ENCODE data around the gene STRIP2. TPM values are rescaled to one million over a fixed set of nuclear protein-coding genes. Genes with fewer than 3 reads are reported as not detected.

Gene STRIP2
- total RNA-seq, 1 experiment from 2014 or later, result 9.1 TPM

DNA sequence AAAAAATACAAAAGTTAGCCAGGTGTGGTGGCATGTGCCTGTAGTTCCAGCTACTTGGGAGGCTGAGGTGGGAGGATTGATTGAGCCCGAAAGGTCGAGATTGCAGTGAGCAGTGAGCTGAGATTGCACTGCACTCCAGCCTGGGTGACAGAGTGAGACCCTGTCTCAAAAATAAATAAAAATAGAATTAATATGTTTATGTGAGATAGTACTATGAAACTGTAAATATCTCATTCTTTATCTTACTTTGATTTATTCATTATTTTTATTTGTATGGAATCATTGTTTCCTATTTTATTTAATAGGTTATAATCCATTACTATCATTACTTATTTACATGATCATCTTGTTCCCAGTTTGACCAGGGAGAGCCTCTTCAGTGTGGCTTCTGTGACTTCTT, 41.0 kb upstream of the STRIP2 start:
- TF ChIP-seq CTCF (conservative IDR thresholded peaks at IDR 0.05; ENCODE audit: low read depth, low read length) (no peak), EZH2 (IDR thresholded peaks at IDR 0.05; ENCODE audit: borderline replicate concordance, low read depth, low read length, poor library complexity, severe bottlenecking) (no peak)
- Histone ChIP-seq H3K36me3 (ENCODE audit: insufficient read depth, low read length, poor library complexity, severe bottlenecking) (no peaks in the 10 kb centered on the region), H3K4me1 (ENCODE audit: insufficient read depth, low read length, poor library complexity, severe bottlenecking) (no peaks in the 10 kb centered on the region), H3K9me3 (ENCODE audit: low read depth, low read length, poor library complexity, severe bottlenecking) (no peaks in the 10 kb centered on the region), H3K4me3 (ENCODE audit: low read depth, low read length, poor library complexity, severe bottlenecking) (no peak overlapping the region), H3K27me3 (replicated peaks; ENCODE audit: insufficient read depth, low read depth, low read length, poor library complexity) (no peaks in the 10 kb centered on the region), H3K27ac (ENCODE audit: low read depth, low read length, poor library complexity, severe bottlenecking) (no peak overlapping the region)
- ChIA-PET CTCF (interaction anchor here (0.6 kb wide), 1 partner anchor 16 kb away, joined by 3 read pairs; no protein-coding TSS in a partner anchor), POLR2A (ENCODE audit: low non-redundant PET) (no interaction called here)
- intact Hi-C loops (cut with micrococcal nuclease; ENCODE audit: unreplicated experiment), result no loop called here
- no TSS peak for BruUV-seq (replicated peaks)
- no peak for DNase-seq (ENCODE audit: low spot score)

GRCh38 chr7:129394101-129394500, 40.1 kb upstream of the STRIP2 start:
- Histone ChIP-seq H3K4me1 (ENCODE audit: insufficient read depth, low read length, poor library complexity, severe bottlenecking) (no peaks in the 10 kb centered on the region), H3K27me3 (replicated peaks; ENCODE audit: insufficient read depth, low read depth, low read length, poor library complexity) (no peaks in the 10 kb centered on the region), H3K27ac (ENCODE audit: low read depth, low read length, poor library complexity, severe bottlenecking) (no peak overlapping the region), H3K9me3 (ENCODE audit: low read depth, low read length, poor library complexity, severe bottlenecking) (no peaks in the 10 kb centered on the region), H3K36me3 (ENCODE audit: insufficient read depth, low read length, poor library complexity, severe bottlenecking) (no peaks in the 10 kb centered on the region), H3K4me3 (ENCODE audit: low read depth, low read length, poor library complexity, severe bottlenecking) (no peak overlapping the region)
- no peak for DNase-seq (ENCODE audit: low spot score)
- ChIA-PET CTCF (no interaction called here), POLR2A (ENCODE audit: low non-redundant PET) (no interaction called here)
- BruUV-seq (replicated peaks), result no TSS peak
- TF ChIP-seq CTCF (conservative IDR thresholded peaks at IDR 0.05; ENCODE audit: low read depth, low read length), result no peak
- no peak for TF ChIP-seq EZH2 (IDR thresholded peaks at IDR 0.05; ENCODE audit: borderline replicate concordance, low read depth, low read length, poor library complexity, severe bottlenecking)
- intact Hi-C loops (cut with micrococcal nuclease; ENCODE audit: unreplicated experiment), result no loop called here

GRCh38 chr7:129394982-129395914, 39.0 kb upstream of the STRIP2 start:
- Histone ChIP-seq H3K4me3 (ENCODE audit: low read depth, low read length, poor library complexity, severe bottlenecking) (no peak overlapping the region), H3K27ac (ENCODE audit: low read depth, low read length, poor library complexity, severe bottlenecking) (no peak overlapping the region), H3K36me3 (ENCODE audit: insufficient read depth, low read length, poor library complexity, severe bottlenecking) (no peaks in the 10 kb centered on the region), H3K4me1 (ENCODE audit: insufficient read depth, low read length, poor library complexity, severe bottlenecking) (no peaks in the 10 kb centered on the region), H3K9me3 (ENCODE audit: low read depth, low read length, poor library complexity, severe bottlenecking) (no peaks in the 10 kb centered on the region), H3K27me3 (replicated peaks; ENCODE audit: insufficient read depth, low read depth, low read length, poor library complexity) (no peaks in the 10 kb centered on the region)
- ChIA-PET POLR2A (ENCODE audit: low non-redundant PET) (no interaction called here), CTCF (no interaction called here)
- DNase-seq (ENCODE audit: low spot score), result no peak
- BruUV-seq (replicated peaks), result no TSS peak
- TF ChIP-seq CTCF (conservative IDR thresholded peaks at IDR 0.05; ENCODE audit: low read depth, low read length) (no peak), EZH2 (IDR thresholded peaks at IDR 0.05; ENCODE audit: borderline replicate concordance, low read depth, low read length, poor library complexity, severe bottlenecking) (no peak)
- intact Hi-C loops (cut with micrococcal nuclease; ENCODE audit: unreplicated experiment), result no loop called here
